GM18498 (cell line): Measurements from ENCODE around the gene ZNF467.

ENCODE experiments used
- ATAC-seq: cut with Tn5 transposase; IDR thresholded peaks from one replicate; pipeline ENCODE4 v1.9.1; 2021; ENCODE audit warnings: mild to moderate bottlenecking, moderate library complexity; ENCODE audit not compliant: unreplicated experiment

ZNF467 gene

DNA sequence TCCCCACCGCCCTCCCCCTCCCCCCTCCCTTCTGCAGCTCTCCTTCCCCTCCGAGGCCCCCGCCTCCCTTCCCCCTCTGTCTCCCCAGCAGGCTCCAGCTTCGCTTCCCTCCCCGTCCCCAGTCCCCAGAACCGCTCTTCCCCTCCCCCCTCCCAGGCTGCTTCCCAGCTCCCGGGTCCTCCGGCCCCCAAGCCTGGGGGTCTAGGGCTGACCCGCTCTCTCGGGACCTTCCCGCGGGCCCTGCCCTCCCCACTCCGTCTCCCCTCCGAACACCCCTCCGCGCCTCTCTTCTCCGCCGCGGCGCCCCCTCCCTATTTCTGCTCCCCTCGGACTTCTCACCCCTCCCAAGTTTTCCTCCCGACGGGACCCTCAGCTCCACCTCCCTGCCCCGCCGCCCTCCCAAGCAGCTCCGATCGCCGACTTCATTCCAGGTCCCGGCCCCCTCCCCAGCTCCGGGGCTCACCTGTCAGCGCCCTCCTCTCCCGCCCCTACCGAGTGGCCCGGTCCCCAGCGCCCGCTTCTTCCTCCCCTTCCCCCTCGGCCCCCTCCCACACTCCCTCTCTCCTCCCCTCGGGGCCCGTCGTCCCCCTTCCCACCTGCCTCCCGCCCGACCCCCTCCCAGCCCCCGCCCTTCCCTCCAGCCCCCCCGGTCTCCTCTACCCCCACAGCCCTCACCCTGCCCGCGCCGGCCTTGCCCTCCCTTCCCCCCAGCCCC, 990 bp downstream of the ZNF467 start:
- ATAC-seq: no peak

DNA sequence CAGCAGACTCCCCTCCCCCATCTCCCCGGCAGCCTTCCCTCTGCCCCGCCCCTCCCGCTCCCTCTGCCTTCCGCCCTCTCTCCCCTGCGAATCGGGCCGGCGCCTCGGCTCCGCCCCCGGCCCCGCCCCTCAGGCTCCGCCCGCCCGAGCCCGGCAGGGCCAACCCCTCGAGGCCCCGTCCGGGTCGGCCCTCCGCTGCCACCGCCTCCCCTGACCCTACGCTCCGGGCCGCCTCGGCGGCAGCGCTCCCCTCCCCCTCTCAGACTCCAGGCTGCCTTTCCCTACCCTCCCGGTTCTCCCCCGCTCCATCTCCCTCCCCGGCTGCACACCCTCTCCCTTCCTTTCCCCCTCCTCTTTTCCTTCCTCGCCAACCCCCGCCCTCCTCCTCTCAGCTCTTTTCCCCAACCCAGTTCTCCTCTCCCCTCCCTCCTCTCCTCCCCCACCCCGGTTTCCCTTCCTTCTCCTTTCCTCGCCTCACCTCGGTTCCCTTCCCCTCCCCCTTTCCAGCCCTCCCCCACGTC, 1.6 kb downstream of the ZNF467 start:
- peak; percentile 95 for ATAC-seq

DNA sequence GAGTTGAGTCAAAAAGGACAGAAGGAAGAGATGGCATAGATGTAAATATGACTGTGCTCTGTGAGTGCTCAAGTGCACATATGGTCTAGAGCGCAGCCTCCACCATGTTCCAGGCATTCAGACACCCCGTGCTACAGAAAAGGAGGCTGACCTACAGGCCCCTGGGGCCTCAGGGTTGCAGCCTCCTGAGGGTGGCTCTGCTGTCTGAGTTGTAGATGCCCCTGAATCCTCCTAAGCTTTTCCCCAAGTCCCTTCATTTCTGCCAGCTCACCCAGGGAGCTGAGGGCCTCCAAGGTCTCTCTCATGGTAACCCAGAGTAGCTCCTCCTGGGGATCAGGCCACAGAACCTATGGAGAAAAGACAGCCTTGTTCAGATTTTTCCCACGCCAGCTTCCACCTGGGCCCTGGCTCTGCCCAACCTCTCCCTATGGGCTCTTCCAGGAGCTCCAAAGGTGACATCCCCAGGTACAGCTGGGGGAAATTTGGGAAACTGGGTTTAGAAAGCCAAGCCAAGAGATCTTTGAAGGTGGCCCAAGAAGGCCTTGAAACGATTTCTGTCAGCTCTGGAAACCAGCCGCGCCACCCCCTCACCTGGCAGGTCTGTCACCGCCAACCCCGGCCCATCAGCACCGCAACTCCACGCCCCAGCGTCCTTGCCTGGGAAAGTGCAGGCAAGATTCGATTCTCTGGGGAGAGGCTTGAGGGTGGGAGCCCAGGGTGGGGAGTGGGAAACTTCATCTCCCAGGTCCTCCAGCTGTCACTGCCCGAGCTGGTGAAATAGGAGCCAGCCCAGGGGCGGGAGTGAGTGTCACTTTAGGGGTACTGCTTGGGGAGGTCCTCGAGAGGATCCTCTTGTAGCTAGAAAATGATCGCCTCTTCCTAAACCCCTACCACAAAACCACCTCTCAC, 2.4 kb downstream of the ZNF467 start:
- ATAC-seq: peak; percentile 21

DNA sequence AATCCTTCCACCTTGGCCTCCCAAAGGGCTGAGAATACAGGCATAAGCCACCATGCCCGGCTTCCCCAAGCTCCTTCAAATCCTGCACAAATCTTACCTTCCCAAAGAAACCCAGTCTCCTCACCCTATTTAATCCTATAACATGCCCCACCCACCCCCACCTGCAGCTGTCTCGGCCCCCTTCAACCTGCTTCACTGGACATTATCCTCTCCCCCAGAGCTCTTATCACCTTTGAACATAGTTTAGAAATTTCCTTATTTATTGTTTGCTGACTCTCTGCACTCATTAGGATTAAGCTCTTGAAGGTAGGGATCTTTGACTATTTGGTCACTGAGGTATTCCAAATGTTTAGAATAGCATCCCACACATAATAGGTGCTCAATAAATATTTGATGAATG, 3.5 kb downstream of the ZNF467 start:
- no peak for ATAC-seq

DNA sequence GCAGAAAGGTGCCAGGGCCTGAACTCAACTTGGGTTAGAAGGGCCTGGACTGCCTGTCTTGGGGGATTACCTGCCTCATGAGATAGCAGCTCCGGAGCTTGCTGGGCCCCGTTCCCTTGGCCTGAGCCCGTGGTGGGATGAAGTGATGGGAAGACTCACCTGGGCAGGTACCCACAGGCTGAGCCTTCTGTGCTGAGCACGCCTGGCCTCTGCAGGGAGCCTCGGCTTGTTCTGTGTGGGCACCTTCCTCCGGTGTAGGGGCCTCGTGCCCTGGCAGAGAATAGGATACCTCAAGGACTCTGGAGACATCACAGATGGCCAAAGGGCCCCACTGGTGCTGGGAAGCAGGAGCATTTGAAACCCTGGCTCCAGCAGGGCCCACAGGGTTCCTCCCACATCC, 4.5 kb downstream of the ZNF467 start:
- ATAC-seq: no peak

DNA sequence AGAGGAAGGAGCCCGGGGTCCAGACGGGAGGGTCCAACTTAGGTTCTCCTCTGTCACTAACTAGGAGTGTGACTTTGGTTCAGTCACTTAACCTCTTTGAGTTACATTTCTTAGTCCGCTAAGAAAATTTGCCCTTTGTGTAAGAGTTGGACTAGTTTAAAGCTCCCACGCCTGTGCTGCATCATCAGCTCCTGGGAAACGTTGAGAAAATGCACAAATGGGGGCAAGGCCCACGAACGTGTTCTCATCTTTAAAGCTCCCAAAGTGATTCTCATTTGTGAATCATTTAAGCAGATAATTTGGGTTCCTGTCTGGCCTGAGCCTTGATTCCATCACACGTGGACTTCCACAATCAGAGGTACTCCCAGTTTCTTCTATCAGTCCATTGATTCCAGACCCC, 6.3 kb downstream of the ZNF467 start:
- ATAC-seq: no peak

DNA sequence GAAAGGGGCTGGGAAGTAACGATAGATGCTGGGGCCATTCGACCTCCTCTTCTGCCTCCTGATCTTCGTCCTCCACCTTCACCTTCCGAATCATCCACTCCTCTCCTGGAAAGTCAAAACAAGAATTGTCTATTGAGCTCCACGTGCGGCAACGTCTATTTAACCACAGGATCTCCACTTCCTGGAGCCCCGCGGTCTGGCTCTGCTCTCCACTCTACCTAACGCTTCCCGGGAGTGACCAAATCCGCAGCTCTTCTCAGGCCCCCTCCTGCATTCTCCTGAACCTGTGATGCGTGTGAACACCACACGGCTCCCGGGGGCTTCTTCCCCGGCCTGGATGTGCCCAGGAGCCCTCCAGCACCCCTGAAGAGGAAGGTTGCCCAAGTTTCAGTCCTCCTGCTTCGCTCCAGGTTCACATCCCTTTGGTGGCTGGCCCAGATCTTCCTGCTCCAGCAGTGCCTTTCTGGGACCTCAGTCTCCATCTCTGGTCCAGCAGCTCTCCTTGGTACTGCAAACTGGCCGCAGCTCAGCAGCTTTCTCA, 7.2 kb downstream of the ZNF467 start:
- ATAC-seq: no peak

DNA sequence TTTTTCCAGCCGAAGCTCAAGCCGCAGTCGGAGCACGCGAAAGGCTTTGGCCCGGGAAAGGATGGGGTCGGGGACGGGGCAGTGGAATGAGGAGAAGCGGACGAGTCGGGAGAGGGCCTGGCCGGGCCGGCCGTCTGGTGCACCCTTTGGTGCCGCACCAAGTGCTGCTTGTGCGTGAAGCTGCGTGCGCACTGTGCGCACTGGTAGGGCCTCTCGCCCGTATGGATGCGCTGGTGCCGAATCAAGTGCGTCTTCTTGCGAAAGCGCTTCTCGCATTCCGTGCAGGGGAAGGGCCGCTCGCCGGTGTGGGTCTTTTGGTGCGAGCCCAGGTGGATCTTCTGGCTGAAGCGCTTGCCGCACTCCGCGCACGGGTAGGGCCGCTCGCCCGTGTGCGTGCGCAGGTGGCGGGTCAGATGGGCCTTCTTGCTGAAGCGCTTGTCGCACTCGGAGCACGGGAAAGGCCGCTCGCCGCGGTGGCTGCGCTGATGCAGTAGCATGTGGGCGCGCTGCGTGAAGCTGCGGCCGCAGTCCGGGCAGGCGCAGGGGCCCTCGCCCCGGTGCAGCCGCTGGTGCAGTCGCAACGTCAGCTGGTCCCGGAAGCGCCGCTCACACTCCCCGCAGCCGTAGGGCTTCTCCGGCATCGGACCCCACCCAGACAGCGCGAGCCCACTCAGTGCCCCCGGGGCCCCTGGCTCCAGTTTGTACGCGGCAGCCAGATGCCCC, 7.8 kb downstream of the ZNF467 start:
- ATAC-seq: no peak

DNA sequence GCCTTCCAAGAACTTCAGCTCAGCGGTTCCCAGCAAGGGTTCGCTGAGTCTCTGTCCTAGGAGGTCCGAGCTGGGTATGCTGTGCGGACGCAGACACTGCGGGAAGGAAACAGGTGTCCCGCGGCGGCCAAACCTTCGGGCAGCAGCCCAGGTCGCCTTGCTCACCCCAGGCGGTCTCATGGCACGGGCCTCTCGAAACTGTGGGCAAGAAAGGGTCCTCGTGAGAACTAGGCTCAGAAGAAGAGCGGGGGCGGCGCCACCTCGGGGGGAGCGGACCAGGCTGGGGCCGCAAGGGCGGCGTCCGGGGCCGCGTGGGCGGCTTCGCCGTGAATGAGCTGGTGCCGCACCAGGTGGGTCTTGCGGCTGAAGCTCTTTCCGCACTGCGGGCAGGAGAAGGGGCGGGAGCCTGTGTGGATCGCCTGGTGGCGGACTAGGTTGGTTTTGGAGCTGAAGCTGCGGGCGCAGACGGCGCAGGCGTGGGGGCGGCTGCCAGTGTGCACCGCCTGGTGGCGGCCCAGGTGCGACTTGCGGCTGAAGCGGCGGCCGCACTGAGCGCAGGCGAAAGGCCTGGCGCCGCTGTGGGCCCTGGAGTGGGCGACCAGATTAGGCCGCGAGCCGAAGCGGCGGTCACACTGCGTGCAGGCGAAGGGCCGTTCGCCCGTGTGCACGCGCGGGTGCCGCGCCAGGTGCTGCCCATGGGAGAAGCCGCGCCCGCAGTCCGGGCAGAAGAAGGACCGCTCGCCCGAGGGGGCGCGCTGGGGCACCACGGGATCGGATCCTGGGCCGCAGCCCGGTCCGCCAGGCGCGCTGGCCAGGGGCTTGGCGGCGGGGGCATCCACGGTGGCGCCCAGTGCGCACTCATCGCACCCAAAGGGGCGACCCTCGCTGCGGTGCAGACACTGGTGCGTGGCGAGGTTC, 8.6 kb downstream of the ZNF467 start:
- no peak for ATAC-seq

DNA sequence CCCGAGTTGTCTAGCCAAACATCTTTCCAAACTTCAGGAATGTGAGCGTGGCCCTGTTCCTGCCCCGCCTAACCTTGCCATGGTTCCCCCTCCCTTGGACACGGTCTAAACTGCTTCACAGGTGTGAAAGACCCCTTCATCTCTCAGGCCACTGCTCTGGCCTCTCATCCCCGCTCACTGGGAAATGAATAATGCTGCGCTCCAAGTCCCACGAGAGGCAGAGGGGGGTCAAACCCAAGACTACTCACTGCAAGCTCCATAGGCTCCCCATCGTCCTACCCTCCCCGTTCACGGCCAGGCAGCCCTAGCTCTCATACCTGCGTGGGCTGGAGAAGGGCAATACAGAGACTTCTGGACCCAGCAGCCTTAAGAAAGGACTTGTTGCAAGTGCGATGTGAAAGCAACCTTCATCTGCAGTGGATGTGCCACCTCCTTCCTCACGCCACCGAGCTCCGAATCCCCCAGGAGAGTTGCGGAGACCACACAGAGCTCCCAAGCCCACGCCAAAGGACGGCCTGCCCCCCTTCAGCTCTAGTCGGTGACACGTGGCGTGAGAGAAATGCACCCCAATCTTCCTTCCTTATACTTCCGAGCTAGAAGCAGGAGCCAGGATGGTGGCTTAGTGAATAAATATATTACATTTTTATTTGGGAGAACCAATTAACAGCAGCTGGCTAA, 9.7 kb downstream of the ZNF467 start:
- ATAC-seq: no peak

DNA sequence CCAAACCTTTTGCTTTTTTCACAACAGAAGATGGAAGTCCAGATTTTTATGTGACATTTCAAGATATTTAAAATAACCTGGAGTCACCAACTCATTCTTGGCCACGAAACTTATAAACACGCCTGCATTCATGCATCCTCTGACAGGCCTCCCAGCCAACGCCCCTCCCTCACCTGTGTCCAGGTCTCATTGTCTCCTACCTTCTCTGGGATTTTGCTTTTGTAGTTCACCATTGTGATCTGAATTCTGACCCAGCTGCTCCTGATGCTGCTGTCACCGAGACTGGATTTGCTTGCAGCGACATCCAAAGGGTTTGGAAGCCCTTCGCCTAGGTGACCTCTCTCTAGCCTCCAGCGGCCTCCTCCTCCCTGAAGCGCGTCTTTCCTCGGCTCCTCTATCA, 10.8 kb downstream of the ZNF467 start:
- ATAC-seq: no peak

DNA sequence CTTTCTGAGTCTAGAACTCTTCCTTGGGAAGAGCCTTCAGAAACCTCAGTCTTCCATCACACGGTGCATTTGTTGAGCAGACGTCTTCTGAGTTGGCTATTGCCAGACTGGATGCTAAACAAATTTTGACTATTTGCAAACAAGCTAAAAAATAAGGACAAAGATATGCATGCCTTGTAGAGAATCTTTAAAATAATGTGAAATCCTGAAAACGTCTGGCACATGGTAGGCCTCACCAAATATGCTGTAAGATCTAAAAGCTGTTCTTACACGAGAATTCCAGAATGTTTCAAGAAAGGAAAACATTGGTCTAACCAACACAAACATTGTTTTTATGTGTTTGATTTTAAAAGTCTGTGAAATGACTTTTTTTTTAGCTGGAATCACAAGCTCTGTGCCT, 11.3 kb downstream of the ZNF467 start:
- no peak for ATAC-seq

DNA sequence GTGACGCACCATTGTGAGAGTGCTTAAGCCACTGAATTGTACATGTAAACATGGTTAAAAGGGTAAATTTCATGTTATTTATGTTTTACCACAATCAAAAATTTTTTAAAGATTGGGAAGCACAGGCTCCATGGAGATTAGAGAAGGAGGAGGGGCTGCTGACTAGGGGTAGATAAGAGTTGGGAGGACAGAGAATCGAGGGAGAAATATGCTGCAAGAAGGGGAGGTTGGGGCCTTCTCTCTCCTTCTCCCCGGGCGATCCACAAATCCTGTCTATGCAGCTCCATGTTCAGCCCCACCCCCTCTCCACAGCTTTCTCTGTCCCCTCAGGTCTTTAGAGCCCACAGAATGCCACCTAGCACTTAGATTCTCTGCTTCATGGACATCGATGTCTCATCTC, 12.1 kb downstream of the ZNF467 start:
- ATAC-seq: no peak

DNA sequence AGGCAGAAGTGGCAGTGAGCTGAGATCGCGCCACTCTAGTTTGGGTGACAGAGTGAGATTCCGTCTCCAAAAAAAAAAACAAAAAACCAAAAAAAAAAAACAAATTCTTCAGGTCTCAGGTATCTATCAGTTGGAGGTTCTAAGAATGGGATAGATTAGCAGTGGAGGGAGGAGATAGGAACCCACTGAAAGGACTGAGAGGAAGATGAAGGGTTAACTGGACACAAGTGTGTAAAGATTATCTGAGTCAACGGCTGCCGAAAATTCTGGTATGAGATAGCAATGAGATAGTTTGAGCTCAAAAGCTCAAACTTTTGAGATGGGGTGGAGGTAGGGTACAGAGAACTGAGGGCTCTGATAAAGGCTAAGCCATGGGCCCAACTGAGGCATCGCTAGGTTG, 12.8 kb downstream of the ZNF467 start:
- ATAC-seq: no peak

DNA sequence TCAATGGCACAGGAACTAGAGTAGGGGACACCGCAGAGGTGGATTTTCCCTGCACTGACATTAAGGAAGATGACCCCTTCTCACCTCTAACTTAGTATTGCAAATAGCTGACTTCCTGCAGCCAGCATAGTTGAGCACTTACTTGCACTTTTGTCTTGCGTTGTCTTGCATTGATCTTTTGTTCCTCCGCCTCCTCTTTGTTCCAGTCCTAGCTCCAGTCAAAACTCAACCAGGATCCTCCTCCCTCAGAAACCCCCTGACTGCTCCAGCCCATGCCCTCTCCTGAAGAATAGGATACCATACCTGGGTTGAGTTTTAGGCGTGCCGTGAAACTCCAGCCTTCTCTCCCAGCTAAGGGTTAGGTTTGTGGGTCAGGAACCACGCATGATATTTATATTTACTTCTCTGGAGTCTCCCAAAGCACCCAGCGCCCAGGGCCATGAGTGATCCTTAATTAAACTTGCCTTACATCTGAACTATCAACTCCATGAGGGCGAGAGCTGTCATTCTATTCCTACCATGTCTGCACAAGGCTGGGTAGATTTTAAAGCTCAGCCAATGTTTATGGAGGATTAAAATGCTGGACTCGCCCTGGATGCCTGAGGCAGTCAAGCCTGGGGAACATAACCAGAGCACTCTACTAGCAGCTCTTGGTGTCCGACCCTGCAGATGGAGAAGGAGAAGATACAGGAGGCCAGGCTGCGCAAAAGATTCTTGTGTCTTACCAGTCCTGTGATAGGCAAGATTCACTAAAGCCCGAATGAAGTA, 14.1 kb downstream of the ZNF467 start:
- no peak for ATAC-seq

DNA sequence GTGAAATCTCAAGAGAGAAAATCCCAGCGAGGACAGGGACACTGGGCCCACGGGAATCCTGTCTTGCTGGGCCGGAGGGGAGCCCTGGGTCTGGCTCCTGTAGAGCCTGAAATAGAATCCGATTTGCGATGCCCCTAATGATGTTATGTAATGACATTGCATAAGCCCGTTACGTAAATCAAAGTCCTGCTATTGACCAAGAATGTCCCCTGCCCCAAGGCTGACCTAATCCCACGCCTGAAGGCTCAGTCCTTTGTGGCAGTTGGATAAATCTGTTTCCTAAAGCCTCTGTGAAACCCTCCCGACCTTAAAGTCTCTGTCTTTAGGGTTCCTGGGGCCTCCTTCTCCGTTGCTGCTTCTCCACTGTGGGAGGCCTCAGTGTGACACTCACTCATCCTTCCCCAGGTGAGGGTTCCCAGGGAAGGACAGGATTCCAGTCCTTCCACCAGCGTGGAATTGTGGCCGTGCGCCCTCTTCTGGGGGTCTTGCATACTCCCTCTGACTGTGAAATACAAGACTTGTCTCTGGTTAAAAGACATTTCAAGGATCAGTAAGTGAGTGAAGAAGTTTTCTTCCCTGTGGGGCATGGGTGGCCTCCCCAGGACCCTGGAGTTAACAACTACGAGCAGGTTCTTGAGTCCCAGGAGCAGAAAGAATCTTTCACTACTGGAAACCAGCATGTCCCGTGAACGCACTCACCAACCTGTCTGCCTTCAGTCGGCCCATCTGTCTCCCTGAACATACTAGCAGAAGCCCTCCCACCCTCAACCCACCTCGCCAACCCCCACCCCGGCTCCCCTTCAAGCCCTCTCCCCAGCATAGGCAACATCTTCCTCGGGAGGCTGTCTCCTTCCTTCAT, 19.8 kb downstream of the ZNF467 start:
- no peak for ATAC-seq

DNA sequence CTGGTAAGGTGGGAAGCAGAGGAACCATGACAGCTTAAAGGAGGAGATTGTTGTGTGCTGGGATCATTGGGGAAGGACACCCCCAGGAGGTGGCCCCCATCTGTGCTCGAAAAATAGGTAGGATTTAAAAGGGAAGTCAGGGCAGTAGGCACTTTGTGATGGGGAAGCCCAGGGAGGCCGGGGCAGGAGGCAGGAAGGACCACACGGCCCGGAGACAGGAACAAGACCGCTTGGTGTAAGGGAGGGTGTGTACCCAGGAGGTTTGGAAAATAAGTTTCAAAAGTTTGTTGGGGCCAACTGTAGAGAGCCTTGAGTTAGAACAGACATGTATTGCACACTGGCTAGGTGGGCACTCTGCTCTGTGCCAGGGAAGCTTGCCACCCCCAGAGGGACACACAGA, 20.7 kb downstream of the ZNF467 start:
- no peak for ATAC-seq
